IMR-90 (cell line): ENCODE measurements around the gene LHPP. TPM values are rescaled to one million over a fixed set of nuclear protein-coding genes. Genes with fewer than 3 reads are reported as not detected.

Source experiments
- ATAC-seq: fragments of 200-7000 bp; cut with Tn5 transposase; 2 replicates; pipeline ENCODE4 v1.9.1; 2020; ENCODE audit warnings: low read depth, mild to moderate bottlenecking, moderate library complexity
- BruUV-seq: library from RNA; stranded (reverse); fragments of 400-500 nt; replicated peaks from 2 replicates; lab custom pipeline; 2021; lab: Mats Ljungman, UMichigan
- CTCF ChIA-PET: fragments of 300-600 bp; formaldehyde crosslinking; extraction: SDS; loops from one replicate; lab custom pipeline; 2021; ENCODE audit warnings: antibody characterized with exemption; lab: Yijun Ruan, JAX
- POLR2A ChIA-PET: fragments of 300-600 bp; sonication (Branson Sonifier 250); formaldehyde crosslinking; loops from one replicate; lab custom pipeline; 2022; ENCODE audit warnings: antibody characterized with exemption; ENCODE audit not compliant: unreplicated experiment; lab: Charles Lee
- DNase-seq: peaks from one replicate; pipeline ENCODE4 v3.0.0; 2013
- H2AFZ ChIP-seq: replicated peaks from 2 replicates; pipeline ENCODE3; 2013; ENCODE audit warnings: low read length, mild to moderate bottlenecking; ENCODE audit not compliant: poor library complexity
- H2AK5ac ChIP-seq: 2 replicates; pipeline ENCODE4 v1.6.1; 2013; ENCODE audit warnings: low read depth, low read length, inconsistent platforms
- H2AK9ac ChIP-seq: replicated peaks from 2 replicates; pipeline ENCODE3; 2013; ENCODE audit warnings: mild to moderate bottlenecking, low read depth, low read length, moderate library complexity; ENCODE audit not compliant: poor library complexity
- H2BK120ac ChIP-seq: 2 replicates; pipeline ENCODE4 v1.6.1; 2013; ENCODE audit warnings: low read depth, low read length, inconsistent platforms
- H2BK15ac ChIP-seq: 3 replicates; pipeline ENCODE4 v1.6.1; 2013; ENCODE audit warnings: low read depth, low read length, inconsistent platforms
- H2BK20ac ChIP-seq: 2 replicates; pipeline ENCODE4 v1.6.1; 2013; ENCODE audit warnings: low read depth, mild to moderate bottlenecking, inconsistent platforms, low read length, moderate library complexity
- H2BK5ac ChIP-seq: 2 replicates; pipeline ENCODE4 v1.6.1; 2013; ENCODE audit warnings: mild to moderate bottlenecking, low read depth, low read length, inconsistent platforms; ENCODE audit not compliant: poor library complexity, severe bottlenecking
- H3K14ac ChIP-seq: replicated peaks from 2 replicates; pipeline ENCODE4 v1.6.1; 2013; ENCODE audit warnings: low read depth, low read length, inconsistent platforms
- H3K18ac ChIP-seq: 2 replicates; pipeline ENCODE4 v1.6.1; 2013; ENCODE audit warnings: low read depth, low read length, control low read depth
- H3K23ac ChIP-seq: 2 replicates; pipeline ENCODE4 v1.6.1; 2013; ENCODE audit warnings: low read depth, low read length, inconsistent platforms
- H3K27ac ChIP-seq: 2 replicates; pipeline ENCODE4 v1.5.1; 2013; ENCODE audit warnings: mild to moderate bottlenecking, control low read depth, low read length; ENCODE audit not compliant: insufficient read depth
- H3K27me3 ChIP-seq: 2 replicates; pipeline ENCODE4 v1.6.1; 2013; ENCODE audit warnings: low read length; ENCODE audit not compliant: control insufficient read depth, insufficient read depth
- H3K36me3 ChIP-seq: 2 replicates; pipeline ENCODE4 v1.6.1; 2013; ENCODE audit warnings: low read length, mixed read lengths; ENCODE audit not compliant: control insufficient read depth, insufficient read depth
- H3K4ac ChIP-seq: 2 replicates; pipeline ENCODE4 v1.6.1; 2013; ENCODE audit warnings: low read depth, low read length, inconsistent platforms
- H3K4me1 ChIP-seq: 2 replicates; pipeline ENCODE4 v1.6.1; 2013; ENCODE audit warnings: low read length, mixed read lengths; ENCODE audit not compliant: control insufficient read depth, insufficient read depth
- H3K4me2 ChIP-seq: 2 replicates; pipeline ENCODE4 v1.6.1; 2013; ENCODE audit warnings: low read depth, mild to moderate bottlenecking, control low read depth, low read length, moderate library complexity
- H3K4me3 ChIP-seq: 2 replicates; pipeline ENCODE4 v1.5.1; 2013; ENCODE audit warnings: low read depth, mild to moderate bottlenecking, control low read depth, low read length, moderate library complexity; ENCODE audit not compliant: insufficient read depth
- H3K56ac ChIP-seq: 2 replicates; pipeline ENCODE4 v1.6.1; 2013; ENCODE audit warnings: low read length, inconsistent platforms; ENCODE audit not compliant: insufficient read depth; ENCODE audit errors: extremely low read depth
- H3K79me1 ChIP-seq, 2 experiments: 2 replicates each; pipeline ENCODE4 v1.6.1; 2013; ENCODE audit warnings: low read length in 2 of 2, inconsistent platforms in 1 of 2, low read depth in 1 of 2
- H3K9ac ChIP-seq: 2 replicates; pipeline ENCODE4 v1.6.1; 2013; ENCODE audit warnings: low read depth, low read length, control low read depth
- H3K9me1 ChIP-seq: 2 replicates; pipeline ENCODE4 v1.6.1; 2013; ENCODE audit warnings: low read length, inconsistent platforms; ENCODE audit not compliant: insufficient read depth
- H3K9me3 ChIP-seq: 2 replicates; pipeline ENCODE4 v1.6.1; 2013; ENCODE audit warnings: low read length; ENCODE audit not compliant: control insufficient read depth, insufficient read depth
- H4K20me1 ChIP-seq: 2 replicates; pipeline ENCODE4 v1.6.1; 2013; ENCODE audit warnings: low read length, inconsistent platforms; ENCODE audit not compliant: insufficient read depth
- H4K5ac ChIP-seq: 2 replicates; pipeline ENCODE4 v1.6.1; 2013; ENCODE audit warnings: mild to moderate bottlenecking, low read depth, low read length, control low read depth
- H4K8ac ChIP-seq, 2 experiments: 2 replicates each; pipeline ENCODE4 v1.6.1; 2013; ENCODE audit warnings: low read depth in 2 of 2, low read length in 2 of 2, control low read depth in 1 of 2, inconsistent platforms in 1 of 2
- H4K91ac ChIP-seq: 2 replicates; pipeline ENCODE4 v1.6.1; 2013; ENCODE audit warnings: low read depth, low read length, inconsistent platforms; ENCODE audit not compliant: insufficient read depth
- BHLHE40 ChIP-seq: fragments of 150-350 bp; IDR thresholded peaks from 2 replicates; pipeline ENCODE4 v1.6.1; 2016; ENCODE audit warnings: mild to moderate bottlenecking, low read depth, low read length
- WGBS, 2 experiments: methylation state at CpG; one replicate each; pipeline versions ENCODE4 v1.1.5 to v1.1.7; 2013; ENCODE audit warnings: missing lambda C conversion rate in 2 of 2; ENCODE audit not compliant: insufficient read length in 1 of 2; ENCODE audit errors: extremely low coverage in 2 of 2; 5-methylcytosine and 5-hydroxymethylcytosine counted together
- dilution Hi-C: fragments of 300-500 bp; cut with HindIII; formaldehyde crosslinking; loops from one replicate; pipeline ENCODE4 v1.14.3; 2018; ENCODE audit warnings: low sequenced_read_pairs; ENCODE audit not compliant: unreplicated experiment
- in situ Hi-C: fragments of 300-500 bp; cut with MboI; formaldehyde crosslinking; loops from 3 replicates; pipeline ENCODE4 v1.14.3; 2019; ENCODE audit warnings: low sequenced_read_pairs, inconsistent platforms, mixed read lengths
- intact Hi-C: fragments of 100-400 bp; cut with micrococcal nuclease; formaldehyde crosslinking; loops from 2 replicates; pipeline ENCODE4 v1.10.0; 2022
- polyA plus RNA-seq, 3 experiments: library from polyadenylated mRNA; depleted of rRNA; stranded (reverse); fragments of >200 nt; gene quantifications; 2 replicates each; pipeline ENCODE4 v1.2.3, GENCODE V29; 2012; ENCODE audit warnings: low replicate concordance in 1 of 3
- total RNA-seq: library from RNA; depleted of rRNA; stranded (reverse); fragments of >200 nt; gene quantifications from 2 replicates; pipeline ENCODE4 v1.2.3, GENCODE V29; 2012

The LHPP gene
- total and polyA plus RNA-seq, 2 of the 4 experiments (the other 2 are of a cell fraction): 2.7 to 8.3 TPM

- H3K27ac ChIP-seq: no peak overlapping the region
- no peak overlapping the region for H3K18ac ChIP-seq
- H3K14ac ChIP-seq: no peak overlapping the region
- no peaks in the 10 kb centered on the region for H3K36me3 ChIP-seq
- no peak overlapping the region for H4K8ac ChIP-seq
- no peaks in the 10 kb centered on the region for H4K20me1 ChIP-seq
- H3K4me3 ChIP-seq: no peak overlapping the region
- no peak overlapping the region for H2AK9ac ChIP-seq
- H3K9ac ChIP-seq: no peak overlapping the region
- no peaks in the 10 kb centered on the region for H3K9me3 ChIP-seq
- no TSS peak for BruUV-seq
- no peaks in the 10 kb centered on the region for H3K4me1 ChIP-seq
- POLR2A ChIA-PET: no interaction called here
- no peak overlapping the region for H2BK20ac ChIP-seq
- H3K27me3 ChIP-seq: peaks cover 15% of the 10 kb centered on the region
- no peak overlapping the region for H2AFZ ChIP-seq
- no peak for DNase-seq
- no peak overlapping the region for H2BK120ac ChIP-seq
- 45% methylated on average over 6 of the region's 22 CpGs; no CpG with 5 or more reads in 1 of the 2 experiments for WGBS, 2 experiments
- H2BK5ac ChIP-seq: no peak overlapping the region
- CTCF ChIA-PET: no interaction called here
- TF ChIP-seq BHLHE40: no peak
- H3K9me1 ChIP-seq: no peaks in the 10 kb centered on the region
- no peak overlapping the region for H2AK5ac ChIP-seq
- H3K4me2 ChIP-seq: no peak overlapping the region
- no peak overlapping the region for H3K4ac ChIP-seq
- no peak overlapping the region for H2BK15ac ChIP-seq
- intact Hi-C loops (no loop called here), dilution Hi-C loops (no loop called here), in situ Hi-C loops (no loop called here)
- H3K79me1 ChIP-seq: no peaks in the 10 kb centered on the region
- ATAC-seq: no peak
- H3K23ac ChIP-seq: no peak overlapping the region
- H4K91ac ChIP-seq: no peak overlapping the region
- no peak overlapping the region for H4K5ac ChIP-seq
- no peak overlapping the region for H3K56ac ChIP-seq
These were observed 113.7 kb downstream of the LHPP start for GRCh38 chr10:124575107-124576035.
